ENCODE results near the gene INTS1. TPM values are rescaled to one million over a fixed set of nuclear protein-coding genes. Genes with fewer than 3 reads are reported as not detected.

The INTS1 gene
- total and polyA plus RNA-seq, 7 donors: 16.2 to 78.3 (median 22.9) TPM

- no peak for DNase-seq
- WGBS, 2 donors: 90 to 95% methylated on average over 20 of the region's 20 CpGs
- Histone ChIP-seq H3K27me3 (no peaks in the 10 kb centered on the region), H3K4me3 (no peak overlapping the region), H3K4me1 (no peaks in the 10 kb centered on the region), H3K36me3 (peaks cover 51 to 100% (median 69%) of the 10 kb centered on the region in 4 donors), H3K9me3 (no peaks in the 10 kb centered on the region), H3K27ac (no peak overlapping the region)
- TF ChIP-seq POLR2AphosphoS5 (IDR thresholded peaks at IDR 0.05): no peak
- no peak for TF ChIP-seq EP300 (IDR thresholded peaks at IDR 0.05)
- no peak for TF ChIP-seq CTCF (IDR thresholded peaks at IDR 0.05)
- TF ChIP-seq POLR2A (IDR thresholded peaks at IDR 0.05): no peak
- intact Hi-C loops (cut with DNase I): no loop called here
Observed at GRCh38 chr7:1488016-1488415, 16.2 kb downstream of the INTS1 start.

DNA sequence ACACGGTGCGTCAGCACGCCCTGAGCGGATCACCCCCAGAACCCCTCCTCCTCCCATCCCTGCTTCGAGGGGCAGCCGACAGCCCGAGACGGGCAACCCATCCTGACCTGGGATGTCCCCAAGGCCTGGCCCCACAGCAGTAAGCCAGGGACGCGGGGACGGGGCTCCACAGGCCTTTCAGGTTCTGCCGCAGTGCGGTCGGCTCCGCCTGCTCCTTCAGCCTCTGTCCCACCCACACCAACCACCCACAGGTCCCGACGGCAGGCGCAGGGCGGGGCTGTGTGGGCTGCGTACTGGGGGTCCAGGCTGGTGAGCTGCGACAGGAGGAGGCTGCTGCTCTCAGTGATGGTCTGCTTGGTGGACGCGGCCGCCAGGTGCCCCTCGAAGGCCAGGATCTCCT, 16.7 kb downstream of the INTS1 start:
- Histone ChIP-seq H3K9me3 (no peaks in the 10 kb centered on the region), H3K4me1 (no peaks in the 10 kb centered on the region), H3K27ac (no peak overlapping the region), H3K36me3 (peaks cover 51 to 100% (median 75%) of the 10 kb centered on the region in 4 donors), H3K4me3 (no peak overlapping the region), H3K27me3 (no peaks in the 10 kb centered on the region)
- 93 to 95% methylated on average over 25 of the region's 25 CpGs for WGBS, 2 donors
- intact Hi-C loops (cut with DNase I): no loop called here
- no peak for TF ChIP-seq CTCF (IDR thresholded peaks at IDR 0.05)
- no peak for TF ChIP-seq POLR2AphosphoS5 (IDR thresholded peaks at IDR 0.05)
- TF ChIP-seq EP300 (IDR thresholded peaks at IDR 0.05): no peak
- TF ChIP-seq POLR2A (IDR thresholded peaks at IDR 0.05): no peak
- DNase-seq: no peak

DNA sequence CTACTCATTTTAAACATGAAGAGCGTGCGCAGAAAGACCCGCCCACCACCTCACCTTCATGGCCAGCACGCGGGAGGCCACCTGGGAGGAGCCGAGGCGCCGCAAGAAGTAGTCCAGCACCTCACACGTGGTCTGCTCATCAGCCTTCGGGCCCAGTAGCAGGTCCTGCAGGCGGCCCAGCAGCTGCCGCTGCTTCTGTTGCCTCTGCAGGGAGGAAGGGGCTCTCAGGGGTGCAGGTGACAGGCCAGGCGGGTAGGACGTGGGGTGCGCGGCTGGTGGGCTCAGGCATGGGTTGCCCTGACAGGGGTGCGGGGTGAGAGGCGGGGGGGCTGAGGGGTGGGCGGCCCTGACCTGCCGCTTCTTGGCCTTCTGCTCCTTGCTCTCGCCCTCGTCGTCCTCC, 17.6 kb downstream of the INTS1 start:
- WGBS, 2 donors: 95 to 96% methylated on average over 23 of the region's 23 CpGs
- Histone ChIP-seq H3K27ac (no peak overlapping the region), H3K4me1 (no peaks in the 10 kb centered on the region), H3K4me3 (no peak overlapping the region), H3K36me3 (peaks cover 51 to 100% (median 76%) of the 10 kb centered on the region in 4 donors), H3K9me3 (no peaks in the 10 kb centered on the region), H3K27me3 (no peaks in the 10 kb centered on the region)
- TF ChIP-seq EP300 (IDR thresholded peaks at IDR 0.05) (no peak), POLR2AphosphoS5 (IDR thresholded peaks at IDR 0.05) (no peak), POLR2A (IDR thresholded peaks at IDR 0.05) (no peak), CTCF (IDR thresholded peaks at IDR 0.05) (no peak)
- DNase-seq: no peak
- intact Hi-C loops (cut with DNase I): no loop called here

DNA sequence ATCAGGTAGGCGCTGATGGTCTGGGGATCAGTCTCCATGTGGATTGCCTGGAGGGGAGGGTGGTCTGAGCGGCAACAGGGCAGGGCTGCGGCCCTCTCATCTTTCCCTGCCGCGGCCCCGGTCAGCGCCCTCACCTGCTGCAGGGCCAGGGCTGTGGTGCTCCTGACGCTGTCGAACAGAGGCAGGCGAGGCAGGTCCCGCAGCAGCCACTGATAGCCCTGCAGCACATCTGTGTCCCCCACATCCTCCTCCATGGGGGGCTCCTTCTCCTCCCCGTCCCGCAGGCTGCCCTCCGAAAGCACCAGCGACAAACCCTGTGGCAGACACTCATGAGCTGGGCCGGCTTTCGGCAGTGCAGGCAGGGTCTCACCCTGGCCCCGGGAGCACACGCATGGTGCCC, 19.0 kb downstream of the INTS1 start:
- no peaks in the 10 kb centered on the region for H3K27me3 ChIP-seq
- H3K4me1 ChIP-seq: no peaks in the 10 kb centered on the region
- DNase-seq: no peak
- TF ChIP-seq POLR2AphosphoS5 (IDR thresholded peaks at IDR 0.05): no peak
- TF ChIP-seq EP300 (IDR thresholded peaks at IDR 0.05): no peak
- no peak for TF ChIP-seq POLR2A (IDR thresholded peaks at IDR 0.05)
- no peak for TF ChIP-seq CTCF (IDR thresholded peaks at IDR 0.05)
- 97% methylated on average over 19 of the region's 19 CpGs for WGBS, 2 donors
- peaks cover 51 to 100% (median 79%) of the 10 kb centered on the region in 4 donors for H3K36me3 ChIP-seq
- no peak overlapping the region for H3K27ac ChIP-seq
- no peaks in the 10 kb centered on the region for H3K9me3 ChIP-seq
- intact Hi-C loops (cut with DNase I): no loop called here
- no peak overlapping the region for H3K4me3 ChIP-seq

- no peak for TF ChIP-seq EP300 (IDR thresholded peaks at IDR 0.05)
- TF ChIP-seq CTCF (IDR thresholded peaks at IDR 0.05): no peak
- TF ChIP-seq POLR2AphosphoS5 (IDR thresholded peaks at IDR 0.05): no peak
- no peak for TF ChIP-seq POLR2A (IDR thresholded peaks at IDR 0.05)
- intact Hi-C loops (cut with DNase I): no loop called here
- 93 to 95% methylated on average over 12 of the region's 12 CpGs for WGBS, 2 donors
- peaks cover 49 to 100% (median 76%) of the 10 kb centered on the region in 4 donors for H3K36me3 ChIP-seq
- no peak overlapping the region for H3K27ac ChIP-seq
- H3K9me3 ChIP-seq: no peaks in the 10 kb centered on the region
- no peak overlapping the region for H3K4me3 ChIP-seq
- H3K27me3 ChIP-seq: no peaks in the 10 kb centered on the region
- H3K4me1 ChIP-seq: no peaks in the 10 kb centered on the region
- no peak for DNase-seq
Observed at GRCh38 chr7:1484569-1484968, 19.6 kb downstream of the INTS1 start.

All from sigmoid colon (tissue), 7 donors.